Keratinocyte (primary cell): ENCODE data around the gene SNU13. TPM values are rescaled to one million over a fixed set of nuclear protein-coding genes. Genes with fewer than 3 reads are reported as not detected.

Source experiments
- DNase-seq: peaks from one replicate; pipeline ENCODE4 v3.0.0-alpha.2; 2011; ENCODE audit warnings: low read depth, missing footprints, low spot score
- FAIRE-seq: peaks from 2 replicates; lab custom pipeline; 2011; peaks lifted over from hg19 to GRCh38; lab: Jason Lieb, UNC
- H2AFZ ChIP-seq: 2 replicates; pipeline ENCODE4 v1.6.0; 2012; ENCODE audit warnings: low read length, control low read depth, inconsistent platforms; ENCODE audit not compliant: control insufficient read depth
- H3K27ac ChIP-seq: 2 replicates; pipeline ENCODE4 v1.5.1; 2011; ENCODE audit warnings: low read length; ENCODE audit not compliant: control insufficient read depth, insufficient read depth
- H3K27me3 ChIP-seq: 3 replicates; pipeline ENCODE4 v1.6.0; 2011; ENCODE audit warnings: low read length; ENCODE audit not compliant: control insufficient read depth, insufficient read depth; ENCODE audit errors: extremely low read depth
- H3K36me3 ChIP-seq, 2 experiments: 2 replicates in 1 of 2; 3 replicates in 1 of 2; pipeline ENCODE4 v1.5.1; 2011; ENCODE audit warnings: low read length in 2 of 2, mild to moderate bottlenecking in 1 of 2; ENCODE audit not compliant: control insufficient read depth in 2 of 2, insufficient read depth in 2 of 2; ENCODE audit errors: extremely low read depth in 1 of 2
- H3K4me1 ChIP-seq: 3 replicates; pipeline ENCODE4 v1.5.1; 2011; ENCODE audit warnings: low read length; ENCODE audit not compliant: control insufficient read depth, insufficient read depth; ENCODE audit errors: extremely low read depth
- H3K4me2 ChIP-seq: 3 replicates; pipeline ENCODE4 v1.6.0; 2011; ENCODE audit warnings: low read depth, low read length; ENCODE audit not compliant: control insufficient read depth, insufficient read depth; ENCODE audit errors: extremely low read depth
- H3K4me3 ChIP-seq, 3 experiments: fragments of 200-600 bp in 1 of 3; sonication (generic) in 1 of 3; 2 replicates in 2 of 3; 3 replicates in 1 of 3; pipeline ENCODE4 v1.5.1; 2011 to 2016; ENCODE audit warnings: low read length in 3 of 3, mild to moderate bottlenecking in 3 of 3, control low read depth in 2 of 3, inconsistent platforms in 1 of 3, low read depth in 1 of 3, mixed read lengths in 1 of 3, mixed run types in 1 of 3, moderate library complexity in 1 of 3; ENCODE audit not compliant: control insufficient read depth in 2 of 3, insufficient read depth in 2 of 3; ENCODE audit errors: extremely low read depth in 1 of 3
- H3K79me2 ChIP-seq: 2 replicates; pipeline ENCODE4 v1.6.0; 2012; ENCODE audit warnings: low read length; ENCODE audit not compliant: control insufficient read depth, insufficient read depth
- H3K9ac ChIP-seq: 3 replicates; pipeline ENCODE4 v1.6.0; 2011; ENCODE audit warnings: low read length; ENCODE audit not compliant: control insufficient read depth, insufficient read depth; ENCODE audit errors: extremely low read depth
- H3K9me1 ChIP-seq: 3 replicates; pipeline ENCODE4 v1.6.0; 2011; ENCODE audit warnings: low read length; ENCODE audit not compliant: control insufficient read depth, insufficient read depth; ENCODE audit errors: extremely low read depth
- H3K9me3 ChIP-seq: 2 replicates; pipeline ENCODE4 v1.5.1; 2012; ENCODE audit warnings: low read depth, low read length; ENCODE audit not compliant: control insufficient read depth
- H4K20me1 ChIP-seq: 3 replicates; pipeline ENCODE4 v1.6.0; 2011; ENCODE audit warnings: low read length; ENCODE audit not compliant: control insufficient read depth, insufficient read depth; ENCODE audit errors: extremely low read depth
- CTCF ChIP-seq, 3 experiments: IDR thresholded peaks in 1 of 3; conservative IDR thresholded peaks in 1 of 3; optimal IDR thresholded peaks in 1 of 3; 2 replicates in 2 of 3; 3 replicates in 1 of 3; pipeline versions ENCODE3 to v1.5.1; 2011; ENCODE audit warnings: low read length in 3 of 3, mild to moderate bottlenecking in 3 of 3, moderate library complexity in 2 of 3, control low read depth in 1 of 3, inconsistent platforms in 1 of 3; ENCODE audit not compliant: insufficient read depth in 2 of 3; ENCODE audit errors: extremely low read depth in 1 of 3
- EZH2 ChIP-seq: IDR thresholded peaks from one replicate; pipeline ENCODE4 v1.6.1; 2012; ENCODE audit warnings: inconsistent platforms, mild to moderate bottlenecking, low read length, moderate library complexity
- dilution Hi-C: fragments of 300-500 bp; cut with MboI; formaldehyde crosslinking; loops from one replicate; pipeline ENCODE4 v1.7.0; 2020; ENCODE audit warnings: low sequenced_read_pairs; ENCODE audit not compliant: extremely low pct_ligation_motif_present
- polyA plus RNA-seq, 5 experiments: library from polyadenylated mRNA; depleted of rRNA in 3 of 5; stranded (reverse) in 3 of 5; stranded (forward) in 1 of 5; unstranded in 1 of 5; fragments of >200 nt; gene quantifications; 1 replicate in 1 of 5; 2 replicates in 3 of 5; 3 replicates in 1 of 5; pipeline versions ENCODE4 v1.2.1 to v1.2.3, GENCODE V29; 2011 to 2012; ENCODE audit warnings: missing spikeins in 2 of 5, low read depth in 1 of 5, low replicate concordance in 1 of 5

Gene SNU13
- polyA plus RNA-seq, 1 donor (not counting 4 experiments of a cell fraction or from before 2014, with no cell fraction given), result 230 TPM

- Histone ChIP-seq H3K27ac (no peak overlapping the region), H3K36me3 (peaks cover 37 to 66% of the 10 kb centered on the region in 2 experiments), H3K9ac (no peak overlapping the region), H3K4me1 (peaks cover 10% of the 10 kb centered on the region), H3K9me3 (no peaks in the 10 kb centered on the region), H3K4me2 (no peak overlapping the region), H3K9me1 (no peaks in the 10 kb centered on the region), H3K79me2 (peaks cover 1% of the 10 kb centered on the region), H2AFZ (no peak overlapping the region), H3K4me3 (no peak overlapping the region), H4K20me1 (peaks cover 2% of the 10 kb centered on the region), H3K27me3 (no peaks in the 10 kb centered on the region)
- FAIRE-seq (no peak), DNase-seq (no peak)
- TF ChIP-seq EZH2 (no peak), CTCF (optimal IDR thresholded peaks at IDR 0.05 in 1 of 3, IDR thresholded peaks at IDR 0.05 in 1 of 3, conservative IDR thresholded peaks at IDR 0.05 in 1 of 3; ENCODE audit: extremely low read depth in 1 of 3, insufficient read depth in 2 of 3, low read length in 3 of 3) (no peak)
- dilution Hi-C loops, result no loop called here
These were observed 28.7 kb downstream of the SNU13 start for GRCh38 chr22:41659941-41660340.

GRCh38 chr22:41658869-41659268 lies 29.8 kb downstream of the SNU13 start:
- no peak overlapping the region for H3K9ac ChIP-seq
- H3K27ac ChIP-seq, result no peak overlapping the region
- H3K4me2 ChIP-seq, result no peak overlapping the region
- dilution Hi-C loops, result no loop called here
- H3K9me3 ChIP-seq, result no peaks in the 10 kb centered on the region
- H4K20me1 ChIP-seq, result peaks cover 3% of the 10 kb centered on the region
- no peak overlapping the region for H2AFZ ChIP-seq
- TF ChIP-seq CTCF (optimal IDR thresholded peaks at IDR 0.05 in 1 of 3, IDR thresholded peaks at IDR 0.05 in 1 of 3, conservative IDR thresholded peaks at IDR 0.05 in 1 of 3; ENCODE audit: extremely low read depth in 1 of 3, insufficient read depth in 2 of 3, low read length in 3 of 3) (no peak), EZH2 (no peak)
- H3K4me1 ChIP-seq, result no peaks in the 10 kb centered on the region
- peaks cover 1% of the 10 kb centered on the region for H3K79me2 ChIP-seq
- FAIRE-seq (no peak), DNase-seq (no peak)
- H3K4me3 ChIP-seq, result no peak overlapping the region
- peaks cover 41 to 74% of the 10 kb centered on the region in 2 experiments for H3K36me3 ChIP-seq
- no peaks in the 10 kb centered on the region for H3K9me1 ChIP-seq
- H3K27me3 ChIP-seq, result no peaks in the 10 kb centered on the region
